GM18861 (cell line): ENCODE measurements around the gene WDR27.
"Not testable (repeated sequence)": the region's sequence is repeated elsewhere in the genome, so short reads cannot be mapped to it uniquely, and the experiment has no call there.

Source experiments
- ATAC-seq: cut with Tn5 transposase; IDR thresholded peaks from one replicate; pipeline ENCODE4 v1.9.1; 2021; ENCODE audit not compliant: unreplicated experiment

The WDR27 gene

DNA sequence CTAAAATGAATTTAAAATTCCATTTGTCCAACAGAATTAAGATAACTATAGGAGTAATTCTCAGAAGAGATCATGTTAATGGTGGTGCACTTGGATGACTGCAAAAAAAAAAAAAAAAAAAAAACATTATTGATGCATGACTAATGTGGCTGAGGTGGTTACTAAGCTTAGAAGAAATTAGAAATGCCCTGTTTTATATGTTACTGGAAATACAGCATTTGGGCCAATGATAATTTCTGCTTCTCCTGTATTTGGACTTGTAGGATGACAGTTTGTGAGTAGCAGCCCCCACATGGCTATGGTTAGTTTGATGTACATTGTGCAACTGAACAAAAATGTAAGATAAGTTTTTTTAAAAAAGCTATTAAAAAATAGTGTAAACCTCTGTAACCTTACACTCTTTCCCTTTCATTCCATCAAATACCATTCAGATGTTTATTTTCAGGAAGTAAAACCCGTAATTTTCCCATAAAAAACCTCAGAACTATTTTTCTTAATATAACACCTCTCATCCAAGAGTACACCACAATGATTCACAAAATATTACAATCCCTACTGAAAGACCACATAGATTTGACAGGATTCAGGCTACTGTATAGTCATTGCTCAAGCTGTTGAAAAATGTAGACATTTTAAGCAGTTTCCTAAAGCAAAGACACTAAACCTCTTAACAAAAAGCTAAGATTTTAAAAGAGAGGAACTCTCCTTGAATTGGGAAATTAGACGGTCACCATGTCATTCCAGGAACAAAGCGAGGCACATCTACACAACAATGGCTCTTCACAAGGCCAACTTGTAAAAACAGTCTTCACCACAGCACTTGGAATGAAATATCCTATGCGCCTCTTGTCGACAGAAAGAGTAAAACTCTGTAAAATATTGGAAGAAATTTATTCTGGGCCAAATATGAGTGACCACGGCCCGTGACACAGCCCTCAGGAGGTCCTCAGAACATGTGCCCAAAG, 83.0 kb downstream of the WDR27 start:
- no peak for ATAC-seq

DNA sequence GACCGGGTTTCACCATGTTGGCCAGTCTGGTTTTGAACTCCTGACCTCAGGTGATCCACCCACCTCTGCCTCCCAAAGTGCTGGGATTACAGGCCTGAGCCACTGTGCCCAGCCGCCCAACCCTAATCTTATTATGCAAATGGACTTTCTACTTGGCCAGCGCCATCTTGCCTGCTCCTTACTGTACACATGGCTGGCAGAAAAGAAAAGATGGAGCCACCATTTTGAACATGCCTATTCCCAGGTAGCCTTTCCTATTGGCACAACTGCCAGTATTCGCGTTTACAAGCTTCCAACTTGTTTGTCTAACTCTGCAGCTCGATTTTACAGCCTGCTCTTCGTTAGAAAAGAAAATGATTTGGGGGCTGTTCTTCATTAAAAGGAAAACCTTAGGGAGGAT, 84.3 kb downstream of the WDR27 start:
- ATAC-seq = no peak

DNA sequence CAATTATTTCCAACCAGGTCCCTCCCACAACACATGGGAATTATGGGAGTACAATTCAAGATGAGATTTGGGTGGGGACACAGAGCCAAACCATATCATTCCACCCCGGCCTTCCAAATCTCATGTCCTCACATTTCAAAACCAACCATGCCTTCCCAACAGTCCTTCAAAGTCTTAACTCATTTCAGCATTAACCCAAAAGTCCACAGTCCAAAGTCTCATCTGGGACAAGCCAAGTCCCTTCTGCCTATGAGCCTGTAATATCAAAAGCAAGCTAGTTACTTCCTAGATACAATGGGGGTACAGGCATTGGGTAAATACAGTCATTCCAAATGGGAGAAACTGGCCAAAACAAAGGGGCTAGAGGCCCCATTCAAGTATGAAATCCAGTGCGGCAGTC, 93.2 kb downstream of the WDR27 start:
- not testable (repeated sequence) for ATAC-seq

DNA sequence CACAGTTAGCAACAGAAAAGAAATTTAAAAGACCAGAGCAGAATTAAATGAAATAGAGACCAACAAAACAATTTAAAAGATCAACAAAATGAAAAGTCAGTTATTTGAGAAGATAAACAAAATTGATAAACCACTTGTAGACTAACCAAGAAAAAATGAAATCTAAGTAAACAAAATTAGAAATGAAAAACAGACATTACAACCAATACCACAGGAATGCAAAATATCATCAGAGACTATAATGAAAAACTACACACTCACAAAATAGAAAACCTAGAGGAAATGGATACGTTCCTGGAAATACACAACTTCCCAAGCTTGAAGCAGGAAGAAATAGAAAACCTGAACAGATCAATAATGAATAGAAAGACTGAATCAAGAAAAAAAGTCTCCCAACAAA, 97.8 kb downstream of the WDR27 start:
- ATAC-seq = no peak

DNA sequence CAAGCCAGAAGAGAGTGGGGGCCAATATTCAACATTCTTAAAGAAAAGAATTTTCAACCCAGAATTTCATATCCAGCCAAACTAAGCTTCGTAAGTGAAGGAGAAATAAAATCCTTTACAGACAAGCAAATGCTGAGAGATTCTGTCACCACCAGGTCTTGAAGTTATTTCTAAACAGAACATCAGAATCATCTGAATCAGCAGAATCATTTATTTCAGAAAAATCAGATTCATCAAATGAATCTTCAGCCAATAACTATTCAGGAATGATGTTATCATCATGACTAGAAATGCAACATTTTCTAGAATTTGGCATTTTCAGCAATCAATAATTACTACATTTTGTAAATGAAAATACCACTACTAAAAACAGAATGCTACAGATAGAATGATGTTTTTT, 100.7 kb downstream of the WDR27 start:
- not testable (repeated sequence) for ATAC-seq

DNA sequence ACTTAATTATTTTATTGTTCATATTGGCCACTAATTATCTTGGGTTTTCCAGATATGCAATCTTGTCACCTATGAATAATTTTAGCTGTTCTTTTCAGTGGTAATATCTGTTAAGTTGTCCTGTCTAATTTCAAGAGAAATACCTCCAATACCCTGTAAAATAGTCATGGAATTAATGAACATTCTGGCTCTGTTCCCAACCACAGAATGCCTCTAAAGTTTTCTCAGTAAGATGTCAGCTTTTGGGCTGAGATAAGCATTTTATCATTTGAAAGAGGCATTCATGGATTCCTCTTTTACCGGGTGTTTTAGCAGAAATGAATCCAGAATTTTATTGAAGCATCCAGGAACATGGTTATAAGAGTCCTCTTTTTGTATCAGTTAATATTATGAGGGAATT, 109.3 kb downstream of the WDR27 start:
- no peak for ATAC-seq

DNA sequence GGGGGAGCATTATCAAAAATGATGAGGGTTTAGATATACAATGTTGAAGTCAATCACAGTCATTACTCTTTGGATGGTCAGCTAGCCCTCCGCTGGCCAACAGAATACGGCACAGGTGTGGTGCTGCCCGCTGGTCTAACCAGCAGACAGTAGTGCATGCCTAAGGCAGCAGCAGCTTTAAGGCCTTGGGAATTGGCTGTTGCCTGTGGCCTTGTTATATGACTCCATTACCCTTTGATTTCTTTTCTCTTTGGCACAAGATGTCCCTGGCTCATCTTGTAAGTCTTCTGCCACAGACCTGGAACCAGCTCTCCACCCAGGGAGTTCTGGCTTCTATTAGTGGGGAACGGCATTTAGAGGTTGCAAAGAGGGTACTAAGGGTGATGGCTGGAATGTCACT, 110.2 kb downstream of the WDR27 start:
- no peak for ATAC-seq

DNA sequence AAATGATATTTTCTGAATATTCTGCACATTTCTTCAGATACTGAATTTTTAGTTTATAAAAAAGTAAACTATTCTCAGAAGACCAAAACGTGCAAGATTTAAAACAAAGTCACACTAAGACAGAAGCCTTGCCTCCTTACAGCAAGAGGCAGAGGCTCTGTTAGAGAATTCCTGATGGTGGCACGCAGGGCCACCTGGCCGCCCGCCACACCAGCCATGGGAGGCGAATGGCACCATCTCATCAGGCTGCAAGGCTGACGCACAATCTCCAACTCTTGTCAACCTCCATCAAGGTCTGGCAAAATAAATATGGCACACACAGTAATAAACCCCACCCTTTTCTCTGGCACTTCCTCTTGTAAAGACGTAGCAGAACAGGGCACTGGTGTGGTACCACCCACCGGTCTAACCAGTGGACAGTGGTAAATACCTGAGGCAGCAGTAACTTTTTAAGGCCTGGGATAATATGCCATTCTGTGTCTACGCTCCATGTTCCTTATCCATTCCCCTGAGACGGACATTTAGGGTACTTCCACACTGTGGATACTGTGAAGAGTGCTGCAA, 111.4 kb downstream of the WDR27 start:
- ATAC-seq = no peak

DNA sequence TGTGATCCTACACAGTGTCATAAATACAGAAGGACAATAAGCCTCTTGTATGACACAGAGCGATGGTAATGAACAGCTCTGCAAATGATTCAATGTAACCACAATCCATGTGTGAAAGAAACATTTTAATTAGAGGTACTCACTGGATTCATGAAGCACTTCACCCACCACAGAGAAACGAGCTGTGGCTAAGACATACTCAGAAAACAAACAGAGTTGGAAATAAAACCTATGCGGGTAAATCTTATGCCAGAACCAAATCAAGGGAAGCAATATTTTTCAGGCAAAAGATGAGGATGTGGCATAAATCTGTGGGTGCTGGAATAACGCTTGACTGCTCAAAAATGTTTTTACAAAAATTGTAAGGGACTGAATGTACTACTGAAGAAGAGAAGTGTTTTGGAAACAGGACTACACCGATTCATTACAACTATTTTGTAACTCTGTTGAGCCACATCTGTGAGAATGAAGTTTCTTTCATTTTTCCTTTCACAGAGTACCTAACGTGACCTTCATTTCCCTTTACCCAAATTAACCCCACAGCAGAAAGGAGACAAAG, 112.1 kb downstream of the WDR27 start:
- ATAC-seq = peak; percentile 62

DNA sequence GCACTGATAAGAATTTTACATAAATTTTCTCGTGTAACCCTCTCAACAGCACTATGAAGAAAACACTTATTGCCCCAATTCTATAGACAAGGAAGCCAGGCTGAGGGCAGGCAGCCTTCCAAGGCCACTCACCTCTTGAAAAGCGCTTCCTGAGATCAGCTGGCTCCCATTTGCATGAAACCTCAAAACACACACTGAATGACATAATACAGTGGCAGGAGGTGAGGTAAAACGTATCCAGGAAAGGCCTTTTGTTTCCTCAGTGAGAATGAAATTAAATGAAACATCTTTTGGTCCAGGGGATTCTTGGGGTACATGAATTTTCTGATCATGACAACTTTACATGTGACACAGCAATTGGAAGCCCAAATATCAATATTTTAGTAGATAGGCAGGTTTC, 112.5 kb downstream of the WDR27 start:
- ATAC-seq = peak; percentile 78

DNA sequence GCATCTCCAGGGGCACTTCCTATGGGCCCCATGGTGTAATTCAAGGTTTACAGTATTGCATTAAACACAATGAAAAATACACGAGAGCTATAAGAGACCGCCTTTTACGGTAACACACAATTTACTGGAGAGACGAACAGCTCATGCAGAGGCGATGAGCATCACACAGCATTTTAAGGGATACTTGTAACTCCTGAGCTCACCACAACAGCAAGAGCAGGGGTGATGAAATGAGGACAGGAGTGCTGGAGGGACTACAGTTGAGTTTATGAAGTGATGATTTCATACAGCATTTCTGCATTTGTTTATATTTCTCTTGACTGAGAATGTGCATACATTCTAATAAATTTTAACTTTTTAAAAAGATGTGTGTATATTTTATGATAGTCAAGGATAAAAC, 113.9 kb downstream of the WDR27 start:
- ATAC-seq = no peak

DNA sequence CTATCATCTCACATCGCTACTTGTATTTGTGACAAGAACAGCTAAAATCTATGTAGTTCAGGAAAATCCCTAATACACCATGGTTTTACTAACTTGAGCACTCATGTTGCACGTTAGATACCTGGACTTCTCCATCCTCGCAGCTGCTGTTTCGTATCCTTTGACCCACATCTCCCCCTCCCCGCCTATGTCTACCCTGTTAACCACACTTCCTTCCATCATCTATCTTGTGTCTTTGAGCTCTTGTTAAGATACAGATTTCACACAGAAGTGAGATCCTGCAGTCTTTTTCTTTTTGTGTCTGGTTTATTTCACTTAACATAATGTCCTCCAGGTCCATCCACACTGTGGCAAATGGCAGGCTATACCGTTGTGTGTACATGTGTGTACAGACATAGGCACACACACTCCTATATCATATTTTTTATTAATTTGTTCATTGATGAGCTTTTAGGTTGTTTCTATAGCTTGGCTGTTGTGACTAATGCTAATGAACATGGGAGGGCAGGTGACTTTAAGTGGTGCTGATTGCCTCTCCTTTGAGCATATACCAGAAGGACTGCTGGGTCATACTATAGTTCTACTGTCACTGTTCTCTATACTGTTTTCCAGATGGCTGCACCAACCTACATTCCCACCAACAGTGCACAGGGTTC, 117.8 kb downstream of the WDR27 start:
- no peak for ATAC-seq

DNA sequence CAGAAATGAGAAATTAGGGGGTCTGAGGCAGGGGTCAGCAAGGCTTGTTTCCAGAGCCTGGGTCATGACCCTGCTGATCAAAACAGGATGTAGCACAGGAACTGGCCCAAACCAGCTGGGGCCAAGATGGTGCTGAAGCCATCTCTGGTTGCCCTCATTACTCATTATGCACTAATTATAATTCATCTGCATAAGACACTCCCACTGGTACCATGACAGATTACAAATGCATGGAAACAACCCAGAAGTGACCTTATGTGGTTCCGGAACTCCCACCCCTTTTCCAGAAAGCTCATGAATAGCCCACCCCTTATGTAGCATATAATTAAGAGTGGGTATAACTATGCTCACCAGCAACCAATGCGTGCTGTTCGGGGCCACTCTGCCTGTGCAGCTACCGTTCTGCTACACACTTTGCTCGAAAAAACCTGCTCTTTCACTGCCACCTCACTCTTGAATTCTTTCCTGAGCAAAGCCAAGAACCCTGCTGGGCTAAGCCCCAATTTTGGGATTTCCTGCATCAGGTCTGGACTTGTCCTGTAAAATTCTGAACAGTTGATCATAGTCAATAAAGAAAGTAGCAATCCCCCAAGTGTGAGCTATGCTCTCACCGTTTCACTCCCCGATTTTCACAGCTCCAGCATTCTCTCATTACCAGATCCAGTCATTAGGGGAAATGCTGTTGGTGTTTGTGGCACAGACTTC, 122.3 kb downstream of the WDR27 start:
- ATAC-seq = no peak

DNA sequence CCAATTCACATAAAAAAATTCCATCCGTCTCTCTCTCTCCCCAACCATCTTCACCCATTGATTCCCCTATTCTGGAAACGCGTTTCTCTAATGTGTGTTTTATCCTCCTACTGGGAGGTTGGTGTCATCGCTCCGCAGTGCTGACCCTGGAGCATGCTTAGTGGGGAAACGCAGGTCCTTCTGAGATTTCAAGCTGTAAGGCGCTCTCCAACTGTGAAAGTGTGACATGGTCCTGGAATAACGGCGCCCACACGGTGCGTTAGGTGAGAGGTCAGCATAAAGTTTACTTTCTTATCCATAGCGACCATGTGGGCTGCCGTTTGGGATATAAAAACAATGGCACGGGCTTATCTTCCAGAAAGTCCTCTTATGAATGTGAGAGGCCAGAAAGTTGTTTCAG, 123.9 kb downstream of the WDR27 start:
- no peak for ATAC-seq

DNA sequence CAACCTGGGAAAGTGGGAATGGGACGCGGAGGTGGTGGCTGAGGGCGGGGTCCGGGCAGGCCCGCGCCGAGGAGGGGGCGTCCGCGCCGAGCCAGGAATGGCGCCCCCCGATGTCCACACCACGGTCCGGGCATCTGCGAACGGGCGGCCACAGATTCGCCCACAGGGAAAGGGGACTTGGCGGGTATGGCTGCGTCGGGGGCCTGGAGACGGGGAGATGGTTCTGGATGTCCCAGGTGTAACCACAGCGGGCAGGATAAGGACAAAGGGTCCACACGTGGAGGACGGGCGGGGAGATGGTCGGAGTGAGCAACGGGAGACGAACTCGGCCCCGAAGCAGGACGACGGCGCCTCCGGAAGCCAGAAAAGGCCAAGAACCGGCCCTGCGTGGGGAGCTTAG, 124.6 kb downstream of the WDR27 start:
- ATAC-seq = no peak

DNA sequence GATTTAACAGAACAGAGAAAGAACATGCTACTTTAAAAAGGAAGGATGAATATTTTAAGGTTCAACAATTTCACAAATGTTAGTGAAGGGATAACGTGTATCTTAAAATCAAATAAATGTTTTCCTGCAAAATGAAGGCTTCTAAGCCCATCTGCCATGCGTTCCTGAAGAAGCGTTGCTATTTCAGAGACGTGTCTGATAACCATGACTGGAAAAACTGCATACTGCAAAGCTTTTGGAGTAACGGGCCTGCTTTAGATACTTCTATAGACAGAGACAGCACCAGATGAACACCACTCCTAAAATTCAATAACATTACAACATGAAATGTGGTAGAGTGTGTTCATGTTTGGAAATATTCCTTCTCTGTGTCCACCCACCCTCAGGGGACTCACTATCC, 126.0 kb downstream of the WDR27 start:
- ATAC-seq = no peak

DNA sequence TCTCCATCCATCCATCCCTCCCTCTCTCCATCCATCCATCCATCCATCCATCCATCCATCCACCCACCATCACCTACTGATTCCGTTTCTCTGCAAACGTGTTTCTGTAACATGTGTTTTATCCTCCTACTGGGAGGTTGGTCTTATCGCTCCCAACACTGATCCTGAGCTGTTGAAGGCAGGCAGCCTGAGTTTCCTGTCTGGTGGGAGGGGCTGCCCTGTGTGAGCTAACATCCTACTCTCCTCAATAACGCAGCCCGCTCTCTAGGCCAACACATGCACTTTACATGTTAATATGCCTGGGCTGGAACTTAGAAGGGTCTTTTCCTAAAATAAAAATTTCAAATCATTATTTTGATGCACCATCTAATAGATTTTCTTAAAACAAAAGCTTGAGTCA, 126.5 kb downstream of the WDR27 start:
- no peak for ATAC-seq

DNA sequence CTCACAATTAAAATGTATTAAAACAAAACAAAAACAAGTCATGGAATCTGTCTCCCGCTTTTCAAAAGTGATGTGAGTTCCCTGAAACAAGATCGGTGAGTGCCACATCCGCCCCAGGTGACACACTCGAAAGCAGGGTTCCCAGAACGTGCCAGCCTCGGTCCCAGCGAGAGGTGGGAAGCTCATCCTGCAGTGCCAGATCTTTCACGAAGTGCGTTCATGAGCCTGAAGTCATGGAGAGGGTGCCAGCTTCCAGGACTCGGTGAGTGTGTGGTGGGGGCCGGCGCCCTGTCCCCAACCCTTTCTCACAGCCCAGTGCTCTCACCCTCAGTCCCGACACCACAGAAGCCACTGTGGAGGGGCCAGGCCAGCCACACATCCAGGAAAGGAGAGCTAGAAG, 127.4 kb downstream of the WDR27 start:
- no peak for ATAC-seq

DNA sequence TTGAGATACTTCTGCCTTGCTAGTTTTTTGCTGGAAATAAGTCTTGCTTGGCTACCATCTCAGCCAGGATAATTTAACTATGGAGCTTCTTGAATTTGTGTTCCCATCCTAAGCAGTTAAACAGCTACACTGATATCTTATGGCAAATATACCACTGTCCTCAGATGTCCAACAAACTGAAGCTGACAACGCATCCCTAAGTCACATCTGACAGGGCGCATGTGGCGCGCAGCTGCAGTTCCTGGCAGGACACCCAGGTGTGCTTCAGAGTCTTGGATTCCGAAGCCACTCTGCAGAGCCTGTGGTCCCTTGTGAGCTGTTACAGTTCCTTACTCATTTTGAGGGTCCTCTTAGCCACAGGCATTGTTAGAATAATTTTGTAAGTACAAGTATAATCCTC, 127.9 kb downstream of the WDR27 start:
- ATAC-seq = no peak

DNA sequence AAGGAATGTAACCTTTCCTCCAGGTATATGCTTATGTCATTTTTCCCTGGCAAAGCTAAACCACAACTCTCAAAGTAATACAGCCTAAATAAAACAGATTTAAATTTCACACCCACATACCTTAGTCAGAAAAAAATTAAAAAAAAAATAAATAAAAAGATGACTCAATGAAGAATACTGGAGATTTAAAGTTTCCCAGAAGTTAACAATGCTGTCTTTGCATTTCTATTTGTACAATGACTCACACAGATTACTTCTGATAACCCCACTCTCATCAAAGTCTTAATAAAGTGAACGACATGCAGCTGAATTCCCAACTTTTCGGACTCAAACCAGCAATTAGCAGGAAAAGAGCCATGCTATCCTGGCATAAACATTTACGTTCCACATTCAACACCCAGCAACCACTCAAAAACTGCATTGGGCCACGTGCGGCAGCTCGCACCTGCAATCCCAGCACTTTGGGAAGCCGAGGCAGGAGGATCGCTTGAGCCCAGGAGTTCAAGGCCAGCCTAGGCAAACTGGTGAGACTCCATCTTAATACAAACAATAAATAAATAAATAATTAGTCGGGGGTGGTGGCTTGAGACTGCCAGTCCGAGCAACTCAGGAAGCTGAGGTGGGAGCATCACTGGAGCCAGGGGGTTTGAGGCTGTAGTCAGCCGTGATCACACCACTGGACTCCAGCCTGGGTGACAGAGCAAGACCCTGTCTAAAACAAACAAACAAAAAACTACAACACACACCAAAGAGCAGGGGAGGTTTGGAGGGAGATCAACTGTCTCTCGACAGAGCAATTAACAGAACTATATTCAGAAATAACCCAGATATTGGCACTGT, 130.5 kb downstream of the WDR27 start:
- no peak for ATAC-seq
